Activated gamma-delta T cell treated with anti-CD3 and anti-CD28 coated beads, Interleukin-2, amount 50 U/mL, for 16 hours (primary cell): ENCODE measurements around the gene THOC2.
"Not testable (repeated sequence)": the region's sequence is repeated elsewhere in the genome, so short reads cannot be mapped to it uniquely, and the experiment has no call there.

Experiments
- DNase-seq: peaks from one replicate; pipeline ENCODE4 v3.0.0-alpha.2; 2020; ENCODE audit warnings: low read depth

THOC2 gene

DNA sequence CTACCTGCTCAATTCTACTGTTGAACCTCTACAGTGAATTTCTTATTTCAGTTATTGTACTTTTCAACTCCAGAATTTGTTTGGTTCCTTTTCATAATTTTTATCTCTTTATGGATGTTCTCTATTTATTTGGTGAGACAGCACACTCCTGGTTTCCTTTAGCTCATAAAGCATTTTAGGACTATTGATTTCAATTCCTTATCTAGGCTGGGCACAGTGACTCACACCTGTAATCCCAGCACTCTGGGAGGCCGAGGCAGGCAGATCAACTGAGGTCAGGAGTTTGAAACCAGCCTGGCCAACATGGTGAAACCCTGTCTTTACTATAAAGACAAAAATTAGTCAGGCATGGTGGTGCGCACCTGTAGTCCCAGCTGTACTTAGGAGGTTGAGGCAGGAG, 57.7 kb downstream of the THOC2 start:
- no peak for DNase-seq

DNA sequence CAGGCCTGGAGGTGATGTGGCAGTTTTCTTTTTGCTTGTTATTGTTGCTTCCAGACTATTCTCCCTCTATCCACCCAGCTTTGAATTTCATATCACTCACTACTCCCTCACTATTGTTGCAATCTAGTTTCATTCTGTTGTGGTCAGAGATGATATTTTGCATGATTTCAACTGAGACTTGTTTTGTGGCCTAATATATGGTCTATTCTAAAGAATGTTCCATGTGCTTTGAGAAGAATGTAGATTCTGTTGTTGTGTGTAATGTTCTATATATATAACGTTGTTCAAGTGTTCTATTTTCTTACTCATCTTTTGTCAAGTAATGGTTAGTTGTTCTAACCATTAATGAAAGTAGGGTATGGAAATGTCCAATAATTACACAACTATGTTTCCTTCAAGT, 59.0 kb downstream of the THOC2 start:
- DNase-seq: no peak

DNA sequence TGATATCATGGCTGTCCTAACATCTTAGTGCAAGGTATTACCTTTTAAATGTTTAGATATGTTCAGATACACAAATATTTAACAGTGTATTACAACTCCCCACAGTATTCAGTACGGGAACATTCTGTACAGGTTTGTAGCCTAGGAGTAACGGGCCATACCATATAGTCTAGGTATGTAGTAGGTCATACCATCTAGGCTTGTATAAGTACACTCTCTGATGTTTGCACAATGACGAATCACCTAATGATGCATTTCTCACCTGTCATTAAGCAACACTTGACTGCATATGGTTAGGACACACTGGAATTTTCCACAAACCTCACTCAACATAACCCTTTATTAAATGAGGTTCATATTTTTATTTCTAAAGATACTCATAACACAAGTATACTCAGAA, 67.7 kb downstream of the THOC2 start:
- DNase-seq: no peak

DNA sequence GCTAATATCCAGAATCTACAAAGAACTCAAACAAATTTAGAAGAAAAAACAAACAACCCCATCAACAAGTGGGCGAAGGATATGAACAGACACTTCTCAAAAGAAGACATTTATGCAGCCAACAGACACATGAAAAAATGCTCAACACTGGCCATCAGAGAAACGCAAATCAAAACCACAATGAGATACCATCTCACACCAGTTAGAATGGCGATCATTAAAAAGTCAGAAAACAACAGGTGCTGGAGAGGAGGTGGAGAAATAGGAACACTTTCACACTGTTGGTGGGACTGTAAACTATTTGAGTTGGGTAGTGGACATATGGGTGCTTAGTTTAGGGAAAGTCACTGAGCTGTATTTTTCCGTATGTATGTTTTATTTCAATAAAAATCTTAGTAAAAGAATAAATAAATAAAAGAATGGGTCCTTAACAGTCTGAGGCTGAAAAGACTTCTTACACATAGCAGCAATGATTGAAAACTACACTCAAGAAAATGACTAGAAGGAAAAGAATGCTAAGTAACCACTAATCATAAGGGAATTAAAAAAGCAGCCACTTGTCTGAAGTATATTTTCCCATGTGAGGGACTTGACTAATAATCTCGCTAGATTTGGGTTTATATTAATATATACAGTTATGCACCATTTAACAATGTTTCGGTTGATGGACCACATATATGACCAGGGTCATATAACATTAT, 68.2 kb downstream of the THOC2 start:
- not testable (repeated sequence) for DNase-seq

DNA sequence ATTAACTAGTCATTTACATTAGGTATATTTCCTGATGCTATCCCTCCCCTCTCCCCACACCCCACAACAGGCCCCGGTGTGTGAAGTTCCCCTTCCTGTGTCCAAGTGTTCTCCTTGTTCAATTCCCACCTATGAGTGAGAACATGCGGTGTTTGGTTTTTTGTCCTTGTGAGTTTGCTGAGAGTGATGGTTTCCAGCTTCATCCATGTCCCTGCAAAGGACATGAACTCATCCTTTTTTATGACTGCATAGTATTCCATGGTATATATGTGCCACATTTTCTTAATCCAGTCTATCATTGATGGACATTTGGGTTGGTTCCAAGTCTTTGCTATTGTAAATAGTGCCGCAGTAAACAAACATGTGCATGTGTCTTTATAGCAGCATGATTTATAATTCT, 69.1 kb downstream of the THOC2 start:
- not testable (repeated sequence) for DNase-seq

DNA sequence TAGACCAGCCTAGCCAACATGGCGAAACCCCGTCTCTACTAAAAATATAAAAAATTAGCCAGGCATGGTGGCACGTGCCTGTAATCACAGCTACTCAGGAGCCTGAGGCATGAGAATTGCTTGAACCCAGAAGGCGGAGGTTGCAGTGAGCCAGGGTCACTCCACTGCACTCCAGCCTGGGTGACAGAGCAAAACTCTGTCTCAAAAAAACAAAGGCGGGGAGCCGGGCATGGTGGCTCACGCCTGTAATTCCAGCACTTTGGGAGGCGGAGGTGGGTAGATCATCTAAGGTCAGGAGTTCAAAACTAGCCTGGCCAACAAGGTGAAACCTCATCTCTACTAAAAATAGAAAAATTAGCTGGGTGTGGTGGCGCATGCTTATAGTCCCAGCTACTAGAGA, 76.3 kb downstream of the THOC2 start:
- DNase-seq: not testable (repeated sequence)

DNA sequence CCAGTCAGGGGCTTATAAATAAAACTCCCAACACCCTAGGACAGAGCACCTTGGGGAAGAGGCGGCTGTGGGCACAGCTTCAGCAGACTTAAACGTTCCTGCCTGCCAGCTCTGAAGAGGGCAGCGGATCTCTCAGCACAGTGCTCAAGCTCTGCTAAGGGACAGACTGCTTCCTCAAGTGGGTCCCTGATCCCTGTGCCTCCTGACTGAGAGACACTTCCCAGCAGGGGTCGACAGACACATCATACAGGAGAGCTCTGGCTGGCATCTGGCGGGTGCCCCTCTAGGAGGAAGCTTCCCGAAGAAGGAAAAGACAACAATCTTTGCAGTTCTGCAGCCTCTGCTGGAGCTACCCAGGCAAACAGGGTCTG, 84.1 kb downstream of the THOC2 start:
- not testable (repeated sequence) for DNase-seq

DNA sequence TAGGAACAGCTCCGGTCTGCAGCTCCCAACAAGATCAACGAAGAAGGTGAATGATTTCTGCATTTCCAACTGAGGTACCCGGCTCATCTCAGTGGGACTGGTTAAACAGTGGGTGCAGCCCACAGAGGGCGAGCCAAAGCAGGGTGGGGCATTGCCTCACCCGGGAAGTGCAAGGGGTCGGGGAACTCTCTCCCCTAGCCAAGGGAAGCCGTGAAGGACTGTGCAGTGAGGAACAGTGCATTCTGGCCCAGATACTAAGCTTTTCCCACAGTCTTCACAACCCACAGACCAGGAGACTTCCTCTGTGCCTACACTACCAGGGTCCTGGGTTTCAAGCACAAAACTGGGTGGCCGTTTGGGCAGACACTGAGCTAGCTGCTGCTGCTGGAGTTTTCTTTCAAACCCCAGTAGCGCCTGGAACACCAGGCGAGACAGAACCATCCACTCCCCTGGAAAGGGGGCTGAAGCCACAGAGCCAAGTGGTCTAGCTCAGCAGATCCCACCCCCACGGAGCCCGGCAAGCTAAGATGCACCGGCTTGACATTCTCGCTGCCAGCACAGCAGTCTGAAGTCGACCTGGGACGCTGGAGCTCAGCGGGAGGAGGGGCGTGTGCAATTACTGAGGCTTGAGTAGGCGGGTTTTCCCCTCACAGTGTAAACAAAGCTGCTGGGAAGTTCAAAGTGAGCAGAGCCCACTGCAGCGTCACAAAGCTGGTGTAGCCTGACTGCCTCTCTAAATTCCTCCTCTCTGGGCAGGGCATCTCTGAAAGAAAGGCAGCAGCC, 84.6 kb downstream of the THOC2 start:
- DNase-seq: no peak

DNA sequence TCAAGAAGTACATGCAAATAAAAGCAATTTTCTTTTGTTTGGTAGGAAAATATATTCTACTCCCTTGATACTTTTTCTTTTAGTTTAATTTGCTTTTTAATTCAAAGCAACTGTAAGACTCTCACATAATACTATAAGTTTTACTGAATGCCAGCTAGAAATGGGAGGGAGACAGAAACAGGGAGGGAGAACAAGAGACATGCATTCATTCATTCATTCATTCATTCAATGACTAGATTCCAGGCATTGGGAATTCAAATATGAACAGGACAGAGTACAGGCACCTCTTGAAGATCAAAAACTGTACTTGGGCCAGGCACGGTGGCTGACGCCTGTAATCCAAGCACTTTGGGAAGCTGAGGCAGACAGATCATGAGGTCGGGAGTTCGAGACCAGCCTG, 85.6 kb downstream of the THOC2 start:
- DNase-seq: no peak

DNA sequence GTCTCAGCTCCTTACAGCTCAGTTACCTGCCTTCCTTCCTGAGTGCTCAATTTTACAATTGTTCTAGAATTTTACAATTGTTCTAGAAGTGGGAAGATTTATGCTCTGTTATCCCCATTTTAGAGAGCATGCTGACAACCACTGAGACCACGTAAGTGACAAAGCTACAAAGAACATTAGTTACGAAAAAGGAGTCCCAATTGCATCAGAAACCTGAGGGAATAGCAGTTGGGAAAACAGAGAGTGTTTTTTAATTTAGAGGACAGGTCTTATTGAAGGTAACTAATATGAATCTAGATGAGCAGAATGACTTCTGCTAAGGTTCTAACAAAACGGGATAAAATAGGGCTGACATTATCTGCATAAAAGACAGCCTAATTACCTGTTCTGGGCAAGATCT, 103.3 kb downstream of the THOC2 start:
- DNase-seq: no peak

DNA sequence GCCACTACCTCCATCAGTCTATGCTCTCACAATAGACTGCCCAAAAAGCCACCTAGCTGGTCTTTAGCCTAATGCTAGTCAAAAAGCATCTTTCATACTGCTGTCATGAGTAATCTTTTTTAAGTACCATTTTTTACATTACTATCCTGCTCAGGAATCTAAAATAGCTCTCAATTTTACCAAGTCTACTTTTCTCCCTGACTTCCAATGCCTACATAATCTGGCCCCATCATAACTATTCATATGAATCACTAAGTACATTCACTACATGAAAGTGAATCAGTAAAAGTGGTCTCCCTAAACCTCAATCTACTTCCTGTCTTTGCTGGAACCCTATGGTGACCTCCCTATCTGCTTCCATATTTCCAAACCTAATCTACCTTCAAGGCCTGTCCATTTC, 105.9 kb downstream of the THOC2 start:
- no peak for DNase-seq

DNA sequence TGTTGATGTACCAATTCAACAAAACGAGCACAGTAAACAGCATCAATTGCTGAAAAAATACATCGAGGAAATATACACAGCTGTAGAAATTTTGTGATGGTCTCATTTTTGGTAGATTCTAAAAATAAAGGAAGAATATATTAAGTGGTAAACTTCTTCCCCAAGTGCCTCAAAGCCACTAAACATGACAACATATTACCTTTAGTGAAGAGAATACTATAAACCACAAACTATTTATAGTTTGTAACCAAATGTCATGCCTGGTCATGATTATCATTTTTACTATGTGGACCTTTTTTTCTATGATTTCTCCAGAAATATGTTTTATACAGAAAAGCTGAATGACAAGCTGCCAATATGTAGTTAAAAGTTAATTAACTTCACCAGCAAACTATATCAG, 106.9 kb downstream of the THOC2 start:
- no peak for DNase-seq

DNA sequence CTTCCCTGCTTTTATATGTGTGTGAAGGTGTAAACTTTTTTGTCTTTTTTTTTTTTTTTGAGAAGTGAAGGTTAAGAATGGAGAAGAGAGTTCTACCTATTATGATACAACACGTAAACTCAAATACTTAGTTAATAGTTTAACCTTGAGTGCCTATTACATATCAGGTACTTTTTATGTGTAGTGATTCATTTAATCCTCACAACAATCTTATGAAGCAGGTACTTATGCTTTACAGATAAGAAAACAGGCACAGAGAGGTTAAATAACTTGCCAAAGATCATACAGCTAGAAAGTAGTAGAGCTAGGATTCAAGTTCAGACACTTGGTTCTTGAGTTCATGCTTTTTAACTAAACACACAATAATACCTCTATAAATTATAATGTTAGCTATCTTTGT, 107.4 kb downstream of the THOC2 start:
- DNase-seq: no peak

DNA sequence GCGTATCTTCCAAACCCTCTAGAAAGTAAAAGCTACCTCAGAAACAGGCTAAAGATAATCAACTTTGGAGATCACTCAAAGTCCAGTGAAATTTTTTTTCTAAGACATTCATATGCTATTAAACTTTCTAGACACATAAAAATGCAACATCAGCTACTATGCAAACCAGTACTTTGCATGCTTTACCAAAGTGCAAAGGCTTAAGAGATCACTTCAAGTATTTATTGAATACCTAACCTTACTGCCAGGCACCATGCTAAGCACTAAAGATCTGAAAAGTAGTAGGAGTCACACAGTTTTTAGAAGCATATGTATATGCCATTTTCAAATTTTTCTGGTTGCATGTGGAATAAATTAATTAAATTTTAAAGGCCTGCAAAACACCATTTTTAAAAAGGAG, 115.8 kb downstream of the THOC2 start:
- no peak for DNase-seq

DNA sequence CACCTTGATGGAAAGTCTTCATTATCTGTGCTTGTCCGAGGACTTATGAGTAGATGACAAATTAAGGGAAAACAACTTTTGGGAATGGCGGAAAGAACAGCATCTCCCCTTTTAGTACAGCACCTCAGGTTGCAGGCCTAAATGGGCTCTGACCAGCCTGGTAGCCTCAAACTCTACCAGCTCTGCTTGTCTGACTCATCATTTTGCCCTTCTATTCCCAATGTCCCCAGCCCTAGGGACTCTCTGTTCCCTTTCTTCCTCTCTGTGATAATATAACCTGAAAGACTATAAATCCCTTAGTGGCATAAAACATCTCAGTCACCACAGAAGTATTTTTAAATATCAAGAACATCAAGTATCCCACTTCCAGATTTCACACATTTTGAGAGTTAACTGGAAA, 121.9 kb downstream of the THOC2 start:
- DNase-seq: no peak

DNA sequence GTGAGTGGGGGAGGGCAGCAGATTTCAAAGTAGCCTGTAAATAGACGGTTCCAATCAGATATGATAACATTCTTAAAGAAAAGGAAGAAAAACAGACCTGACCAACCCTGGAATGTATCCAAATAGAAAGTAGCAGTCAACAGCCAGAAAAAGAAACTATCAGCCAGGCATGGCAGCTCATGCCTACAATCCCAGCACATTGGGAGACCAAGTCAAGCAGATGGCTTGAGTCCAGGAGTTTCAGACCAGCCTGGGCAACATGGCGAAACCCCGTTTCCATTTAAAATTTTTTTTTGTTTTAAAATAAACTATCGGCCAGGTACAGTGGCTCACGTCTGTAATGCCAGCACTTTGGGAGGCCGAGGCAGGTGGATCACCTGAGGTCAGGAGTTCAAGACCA, 125.0 kb downstream of the THOC2 start:
- DNase-seq: no peak

DNA sequence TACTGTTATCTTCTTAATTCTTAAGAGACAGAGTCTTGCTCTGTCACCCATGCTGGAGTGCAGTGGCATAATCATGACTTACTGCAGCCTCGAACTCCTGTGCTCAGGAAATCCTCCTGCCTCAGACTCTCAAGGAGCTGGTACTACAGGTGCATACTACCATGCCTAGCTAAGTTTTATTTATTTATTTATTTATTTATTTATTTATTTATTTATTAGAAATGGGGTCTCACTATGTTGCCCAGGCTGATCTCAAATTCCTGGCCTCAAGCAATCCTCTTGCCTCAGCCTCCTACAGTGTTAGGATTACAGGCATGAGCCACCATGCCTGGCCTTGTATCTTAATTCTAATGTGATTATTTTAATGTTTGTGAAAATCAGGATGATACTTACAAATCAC, 125.6 kb downstream of the THOC2 start:
- DNase-seq: no peak

DNA sequence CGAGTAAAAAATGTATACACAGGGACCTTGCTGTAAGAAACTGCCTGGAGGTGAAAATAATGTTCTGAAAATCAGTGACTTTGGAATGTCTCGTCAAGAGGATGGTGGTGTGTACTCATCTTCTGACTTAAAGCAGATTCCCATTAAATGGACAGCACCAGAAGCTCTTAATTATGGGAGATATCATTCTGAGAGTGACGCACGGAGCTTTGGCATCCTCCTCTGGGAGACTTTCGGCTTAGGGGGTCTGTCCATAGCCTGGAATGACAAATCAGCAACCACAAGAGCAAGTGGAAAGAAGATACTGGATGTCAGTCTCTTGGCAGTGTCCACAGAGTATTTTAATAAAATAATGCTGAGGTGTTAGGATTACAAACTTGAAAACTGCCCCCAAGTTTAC, 129.4 kb downstream of the THOC2 start:
- DNase-seq: no peak

DNA sequence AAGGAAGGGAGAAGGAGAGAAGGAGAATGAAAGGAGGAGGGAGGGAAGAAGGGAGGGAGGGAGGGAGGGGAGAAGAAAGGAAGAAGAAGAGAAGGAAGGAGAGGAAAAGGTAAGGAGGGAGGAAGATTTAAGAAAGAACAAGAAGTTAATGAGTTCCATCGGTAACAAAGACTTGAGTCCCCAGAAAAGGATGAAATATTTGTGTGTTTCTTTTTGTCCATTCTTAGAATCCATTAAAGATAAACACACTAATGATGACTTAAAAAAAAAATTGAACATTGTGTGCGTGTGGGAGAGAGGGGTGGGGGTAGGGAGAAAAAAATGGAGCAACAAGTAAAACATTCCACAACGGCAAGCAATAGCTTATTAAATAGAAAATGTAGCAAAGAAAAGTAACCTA, 131.4 kb downstream of the THOC2 start:
- no peak for DNase-seq

DNA sequence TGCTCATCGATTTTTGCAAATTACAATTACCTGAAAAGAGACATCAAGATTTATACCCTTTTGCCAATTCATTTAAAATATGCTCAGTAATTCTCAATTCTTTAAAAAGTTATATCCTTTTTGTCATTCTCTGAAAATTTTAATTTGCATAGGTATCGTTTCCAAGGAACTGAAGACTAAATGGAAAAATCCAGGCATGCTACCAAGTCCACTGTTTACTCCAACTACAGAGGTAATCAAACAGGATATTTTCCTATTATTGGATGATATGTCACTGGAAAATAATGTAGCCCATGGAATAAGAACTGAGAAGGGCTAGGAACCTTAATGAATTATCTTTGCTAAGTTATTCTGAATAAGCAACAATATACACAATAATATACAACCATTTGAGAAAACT, 132.7 kb downstream of the THOC2 start:
- DNase-seq: no peak

DNA sequence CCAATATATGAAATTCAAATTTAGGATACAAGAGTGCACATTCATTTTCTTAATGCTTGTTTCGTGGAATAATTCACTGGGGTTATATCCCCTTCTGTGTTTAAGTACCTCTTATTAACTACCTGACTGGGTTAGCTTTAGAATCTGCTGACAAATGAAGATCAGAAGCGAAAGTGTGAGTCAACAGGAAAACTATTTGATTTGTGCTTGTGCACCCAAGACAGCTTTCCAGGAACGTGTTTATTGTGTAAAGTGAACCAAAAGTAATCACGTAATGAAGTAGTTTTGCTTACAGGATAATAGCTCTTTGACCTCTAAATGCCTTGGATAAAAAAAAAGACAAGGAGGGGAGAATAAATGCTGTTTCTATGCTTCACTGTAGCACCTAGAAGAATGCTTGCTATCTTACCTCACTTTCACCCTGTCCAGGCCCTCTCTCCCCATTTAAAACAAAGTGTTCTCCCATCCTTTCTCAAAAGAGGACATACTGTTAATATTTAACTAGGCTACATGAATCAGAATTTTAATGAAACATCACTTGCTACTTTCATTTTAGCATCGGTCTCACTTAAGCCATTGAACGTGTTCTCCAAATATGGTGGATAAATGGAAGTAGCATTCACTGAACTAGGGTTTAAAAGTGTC, 141.9 kb downstream of the THOC2 start:
- no peak for DNase-seq

DNA sequence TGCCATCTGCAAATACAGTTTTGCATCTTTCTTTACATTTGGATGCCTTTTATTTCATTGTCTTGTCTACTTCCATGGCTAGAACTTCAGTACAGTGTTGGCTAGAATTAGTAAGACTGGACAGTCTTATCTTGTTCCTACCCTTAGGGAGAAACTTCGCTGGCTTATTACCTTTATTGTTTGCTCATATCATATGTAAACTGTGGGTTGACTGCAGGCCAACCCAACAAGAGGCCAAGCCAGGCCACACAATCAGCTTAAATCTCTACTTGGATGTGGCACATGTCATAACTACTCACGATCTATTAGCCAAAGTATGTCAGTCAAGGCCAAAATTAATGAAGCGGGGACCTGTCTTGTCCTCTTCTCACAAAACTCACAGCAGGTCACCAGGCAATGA, 144.1 kb downstream of the THOC2 start:
- no peak for DNase-seq

DNA sequence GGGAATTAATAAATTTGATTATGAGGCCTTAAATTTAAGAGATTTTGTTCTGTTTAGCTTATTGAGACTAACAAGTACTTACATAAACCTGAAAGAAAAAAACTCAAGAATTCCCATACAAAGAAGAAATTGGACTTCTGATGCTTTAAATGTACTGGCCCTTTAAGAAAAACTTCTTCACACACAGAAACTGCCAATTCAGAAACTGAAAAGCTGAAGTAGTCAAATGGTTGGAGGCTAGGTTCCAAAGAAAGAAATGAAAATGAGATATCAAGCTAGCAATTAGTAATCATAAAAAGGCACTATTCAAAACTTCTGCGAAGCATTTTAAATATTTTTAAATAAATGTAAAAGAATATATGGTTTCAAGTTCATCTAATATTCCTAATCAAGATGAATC, 151.3 kb downstream of the THOC2 start:
- no peak for DNase-seq

DNA sequence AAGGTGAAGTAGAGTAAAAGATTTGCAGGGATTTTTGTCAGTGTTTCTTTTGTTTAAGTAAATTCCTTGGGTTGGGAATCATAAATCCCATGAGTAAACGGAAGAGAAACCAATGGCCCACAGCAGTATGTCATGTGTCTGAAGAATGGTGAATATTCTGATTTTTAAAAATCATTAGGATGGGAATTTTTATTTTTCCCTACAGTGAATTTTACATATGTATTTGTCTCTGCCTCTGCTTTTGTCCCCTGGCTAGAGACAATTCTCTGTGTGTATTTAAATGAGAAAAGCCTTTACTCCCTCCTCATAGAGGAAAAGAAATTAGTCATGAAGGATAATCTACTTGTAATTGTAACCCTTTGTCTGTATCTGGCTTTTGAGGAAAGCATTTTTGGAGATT, 152.1 kb downstream of the THOC2 start:
- DNase-seq: no peak
